Activated CD8-positive, alpha-beta T cell treated with anti-CD3 and anti-CD28 coated beads, Interleukin-2, amount 10 ng/mL, durations not matched to agents 7 days and 5 days (primary cell): ENCODE results near the gene LRFN2. TPM values are rescaled to one million over a fixed set of nuclear protein-coding genes. Genes with fewer than 3 reads are reported as not detected.
A peak's percentile ranks its signal among the peaks of the same experiment; 100 is the strongest.

ENCODE experiments used
- ATAC-seq: fragments of 150-1000 bp; cut with Tn5 transposase; one replicate; pipeline ENCODE4 v1.10.0; 2021; ENCODE audit warnings: moderate library complexity
- CTCF ChIA-PET: fragments of 350-600 bp; sonication (Branson Sonifier 250); formaldehyde crosslinking; loops from one replicate; lab custom pipeline; 2021; ENCODE audit warnings: antibody characterized with exemption; lab: Charles Lee
- POLR2A ChIA-PET: fragments of 350-600 bp; sonication (Branson Sonifier 250); formaldehyde crosslinking; loops from one replicate; lab custom pipeline; 2021; ENCODE audit warnings: antibody characterized with exemption; lab: Charles Lee
- DNase-seq: peaks from one replicate; pipeline ENCODE4 v3.0.0-alpha.2; 2020
- H3K27ac Mint-ChIP-seq: one replicate; pipeline ENCODE4 v1.8.0; 2021; ENCODE audit warnings: mild to moderate bottlenecking, mixed read lengths
- H3K27me3 Mint-ChIP-seq: one replicate; pipeline ENCODE4 v1.8.0; 2021; ENCODE audit warnings: low read depth, mixed read lengths
- H3K36me3 Mint-ChIP-seq: one replicate; pipeline ENCODE4 v1.8.0; 2021; ENCODE audit warnings: low read depth, mixed read lengths
- H3K4me1 Mint-ChIP-seq: one replicate; pipeline ENCODE4 v1.8.0; 2021; ENCODE audit warnings: low read depth, mixed read lengths
- H3K4me3 Mint-ChIP-seq: one replicate; pipeline ENCODE4 v1.8.0; 2021; ENCODE audit warnings: mild to moderate bottlenecking, mixed read lengths
- H3K9me3 Mint-ChIP-seq: one replicate; pipeline ENCODE4 v1.8.0; 2022; ENCODE audit warnings: mixed read lengths; ENCODE audit not compliant: insufficient read depth
- total RNA-seq, 2 experiments: library from RNA; stranded (reverse); gene quantifications; one replicate each; pipeline ENCODE4 v1.2.3, GENCODE V29; 2021

The LRFN2 gene
- total RNA-seq, result not detected

- ChIA-PET POLR2A (interaction anchor here (0.5 kb wide), 1 partner anchor 41 kb away, joined by 3 read pairs; no protein-coding TSS in a partner anchor), CTCF (interaction anchor here (0.7 to 1.9 kb wide), 10 partner anchors 12 to 325 kb away, joined by 3 to 9 read pairs (median 3); no protein-coding TSS in a partner anchor)
- no peak within 1 kb of the TSS for H3K27ac Mint-ChIP-seq
- DNase-seq, result peak; percentile 77
- peak within 1 kb of the TSS; percentile 74 for H3K4me3 Mint-ChIP-seq
- H3K9me3 Mint-ChIP-seq, result no peaks in the 10 kb centered on the region
- peaks cover 34% of the 10 kb centered on the region for H3K4me1 Mint-ChIP-seq
- ATAC-seq, result peak; percentile 96
- H3K36me3 Mint-ChIP-seq, result no peaks in the 10 kb centered on the region
- H3K27me3 Mint-ChIP-seq, result peaks cover 49% of the 10 kb centered on the region
Observed at GRCh38 chr6:40587240-40588069, at the start of gene LRFN2. TSS of gene LRFN2 (minus strand) at chr6:40587364.

GRCh38 chr6:40634429-40634828, 47.3 kb upstream of the LRFN2 start:
- CTCF ChIA-PET, result no interaction called here

GRCh38 chr6:40631744-40632143, 44.6 kb upstream of the LRFN2 start:
- CTCF ChIA-PET, result no interaction called here
- POLR2A ChIA-PET, result no interaction called here
- ATAC-seq (no peak), DNase-seq (no peak)
- no peak overlapping the region for H3K4me3 Mint-ChIP-seq
- no peaks in the 10 kb centered on the region for H3K9me3 Mint-ChIP-seq
- no peaks in the 10 kb centered on the region for H3K4me1 Mint-ChIP-seq
- H3K27me3 Mint-ChIP-seq, result peaks cover 7% of the 10 kb centered on the region
- no peaks in the 10 kb centered on the region for H3K36me3 Mint-ChIP-seq
- no peak overlapping the region for H3K27ac Mint-ChIP-seq

More at GRCh38 chr6:40634429-40634828, 47.3 kb upstream of the LRFN2 start:
- Mint-ChIP-seq H3K9me3 (no peaks in the 10 kb centered on the region), H3K4me1 (peaks cover 4% of the 10 kb centered on the region), H3K36me3 (no peaks in the 10 kb centered on the region), H3K27ac (no peak overlapping the region), H3K27me3 (peaks cover 7% of the 10 kb centered on the region), H3K4me3 (no peak overlapping the region)
- no peak for DNase-seq
- POLR2A ChIA-PET, result no interaction called here
- no peak for ATAC-seq

- Mint-ChIP-seq H3K27ac (no peak overlapping the region), H3K36me3 (no peaks in the 10 kb centered on the region), H3K4me1 (no peaks in the 10 kb centered on the region), H3K27me3 (peaks cover 7% of the 10 kb centered on the region), H3K4me3 (no peak overlapping the region), H3K9me3 (no peaks in the 10 kb centered on the region)
- DNase-seq (no peak), ATAC-seq (no peak)
- CTCF ChIA-PET, result no interaction called here
- POLR2A ChIA-PET, result no interaction called here
Observed at GRCh38 chr6:40630488-40630887, 43.3 kb upstream of the LRFN2 start.

GRCh38 chr6:40630051-40630450, 42.9 kb upstream of the LRFN2 start:
- Mint-ChIP-seq H3K27me3 (peaks cover 7% of the 10 kb centered on the region), H3K9me3 (no peaks in the 10 kb centered on the region), H3K27ac (no peak overlapping the region), H3K36me3 (no peaks in the 10 kb centered on the region), H3K4me3 (no peak overlapping the region), H3K4me1 (no peaks in the 10 kb centered on the region)
- no peak for DNase-seq
- ATAC-seq, result no peak
- CTCF ChIA-PET, result no interaction called here
- POLR2A ChIA-PET, result no interaction called here

GRCh38 chr6:40629463-40629862, 42.3 kb upstream of the LRFN2 start:
- CTCF ChIA-PET, result no interaction called here
- Mint-ChIP-seq H3K27ac (no peak overlapping the region), H3K27me3 (peaks cover 7% of the 10 kb centered on the region), H3K9me3 (no peaks in the 10 kb centered on the region), H3K36me3 (no peaks in the 10 kb centered on the region), H3K4me1 (no peaks in the 10 kb centered on the region), H3K4me3 (no peak overlapping the region)
- DNase-seq, result no peak
- POLR2A ChIA-PET, result no interaction called here
- no peak for ATAC-seq

- CTCF ChIA-PET, result no interaction called here
Observed at GRCh38 chr6:40627316-40627715, 40.2 kb upstream of the LRFN2 start.

GRCh38 chr6:40626886-40627285, 39.7 kb upstream of the LRFN2 start:
- POLR2A ChIA-PET, result no interaction called here
- H3K4me3 Mint-ChIP-seq, result no peak overlapping the region
- H3K36me3 Mint-ChIP-seq, result no peaks in the 10 kb centered on the region
- DNase-seq (no peak), ATAC-seq (no peak)
- no peaks in the 10 kb centered on the region for H3K4me1 Mint-ChIP-seq
- no peaks in the 10 kb centered on the region for H3K27me3 Mint-ChIP-seq
- no peak overlapping the region for H3K27ac Mint-ChIP-seq
- no peaks in the 10 kb centered on the region for H3K9me3 Mint-ChIP-seq
- CTCF ChIA-PET, result no interaction called here

More at GRCh38 chr6:40627316-40627715, 40.2 kb upstream of the LRFN2 start:
- no peak for DNase-seq
- Mint-ChIP-seq H3K9me3 (no peaks in the 10 kb centered on the region), H3K36me3 (no peaks in the 10 kb centered on the region), H3K4me1 (no peaks in the 10 kb centered on the region), H3K4me3 (no peak overlapping the region), H3K27ac (no peak overlapping the region), H3K27me3 (no peaks in the 10 kb centered on the region)
- no peak for ATAC-seq
- POLR2A ChIA-PET, result no interaction called here

GRCh38 chr6:40623932-40624331, 36.8 kb upstream of the LRFN2 start:
- H3K27me3 Mint-ChIP-seq, result no peaks in the 10 kb centered on the region
- no peaks in the 10 kb centered on the region for H3K9me3 Mint-ChIP-seq
- ATAC-seq (no peak), DNase-seq (no peak)
- CTCF ChIA-PET, result no interaction called here
- no peaks in the 10 kb centered on the region for H3K4me1 Mint-ChIP-seq
- H3K36me3 Mint-ChIP-seq, result no peaks in the 10 kb centered on the region
- POLR2A ChIA-PET, result no interaction called here
- H3K4me3 Mint-ChIP-seq, result no peak overlapping the region
- H3K27ac Mint-ChIP-seq, result no peak overlapping the region

- Mint-ChIP-seq H3K4me1 (no peaks in the 10 kb centered on the region), H3K36me3 (no peaks in the 10 kb centered on the region), H3K27me3 (peaks cover 6% of the 10 kb centered on the region), H3K4me3 (no peak overlapping the region), H3K27ac (no peak overlapping the region), H3K9me3 (no peaks in the 10 kb centered on the region)
- POLR2A ChIA-PET, result no interaction called here
- CTCF ChIA-PET, result no interaction called here
- no peak for DNase-seq
- ATAC-seq, result no peak
Observed at GRCh38 chr6:40623178-40623577, 36.0 kb upstream of the LRFN2 start.

GRCh38 chr6:40620574-40621240, 33.5 kb upstream of the LRFN2 start:
- H3K4me1 Mint-ChIP-seq, result no peaks in the 10 kb centered on the region
- H3K27ac Mint-ChIP-seq, result no peak overlapping the region
- POLR2A ChIA-PET, result no interaction called here
- H3K9me3 Mint-ChIP-seq, result no peaks in the 10 kb centered on the region
- H3K27me3 Mint-ChIP-seq, result peaks cover 8% of the 10 kb centered on the region
- DNase-seq (no peak), ATAC-seq (no peak)
- no peak overlapping the region for H3K4me3 Mint-ChIP-seq
- H3K36me3 Mint-ChIP-seq, result no peaks in the 10 kb centered on the region
- CTCF ChIA-PET, result no interaction called here

GRCh38 chr6:40614671-40615070, 27.5 kb upstream of the LRFN2 start:
- no peaks in the 10 kb centered on the region for H3K9me3 Mint-ChIP-seq
- CTCF ChIA-PET, result no interaction called here
- H3K27ac Mint-ChIP-seq, result no peak overlapping the region
- POLR2A ChIA-PET, result no interaction called here
- no peaks in the 10 kb centered on the region for H3K36me3 Mint-ChIP-seq
- no peak for ATAC-seq
- no peaks in the 10 kb centered on the region for H3K4me1 Mint-ChIP-seq
- DNase-seq, result no peak
- H3K27me3 Mint-ChIP-seq, result peaks cover 31% of the 10 kb centered on the region
- no peak overlapping the region for H3K4me3 Mint-ChIP-seq
